ENCODE results near the gene DSCAM. TPM values are rescaled to one million over a fixed set of nuclear protein-coding genes. Genes with fewer than 3 reads are reported as not detected.

Gene DSCAM
- total and polyA plus RNA-seq, 2 experiments from 2014 or later = not detected

- in situ Hi-C loops (cut with MboI) = no loop called here
- Histone ChIP-seq H3F3A (ENCODE audit: insufficient read depth) (no peaks in the 10 kb centered on the region), H3K27ac (no peak overlapping the region), H3K36me3 (ENCODE audit: low read depth) (no peaks in the 10 kb centered on the region), H2AFZ (no peak overlapping the region), H3K9me2 (ENCODE audit: insufficient read depth) (no peaks in the 10 kb centered on the region), H3K4me1 (ENCODE audit: insufficient read depth) (no peaks in the 10 kb centered on the region), H3K4me2 (ENCODE audit: unreplicated experiment) (no peak overlapping the region), H3K9me3 (ENCODE audit: low read depth) (no peaks in the 10 kb centered on the region), H3K79me2 (ENCODE audit: insufficient read depth) (no peaks in the 10 kb centered on the region), H3K27me3 (replicated peaks; ENCODE audit: insufficient read depth) (no peaks in the 10 kb centered on the region), H4K20me1 (ENCODE audit: insufficient read depth) (no peaks in the 10 kb centered on the region), H3K4me3 (no peak overlapping the region), H3K9ac (no peak overlapping the region)
- DNase-seq = no peak
- WGBS, 2 experiments (ENCODE audit: low coverage in 1 of 2, low lambda C conversion rate in 2 of 2, missing lambda C conversion rate in 2 of 2) = 15 to 18% methylated on average over 2 of the region's 2 CpGs
- TF ChIP-seq EZH2 (IDR thresholded peaks at IDR 0.05; ENCODE audit: insufficient read depth, poor library complexity, severe bottlenecking) = no peak
Observed at GRCh38 chr21:40471103-40471502, 375.9 kb downstream of the DSCAM start.

GRCh38 chr21:40466893-40467483, 380.0 kb downstream of the DSCAM start:
- TF ChIP-seq EZH2 (IDR thresholded peaks at IDR 0.05; ENCODE audit: insufficient read depth, poor library complexity, severe bottlenecking) (no peak), EZH2phosphoT487 (IDR thresholded peaks at IDR 0.05; ENCODE audit: insufficient read depth, low read depth) (no peak)
- no peak overlapping the region for H3K27ac ChIP-seq
- 23 to 39% methylated on average over 1 of the region's 1 CpG for WGBS, 2 experiments (ENCODE audit: low coverage in 1 of 2, low lambda C conversion rate in 2 of 2, missing lambda C conversion rate in 2 of 2)
- H3K36me3 ChIP-seq (ENCODE audit: low read depth) = no peaks in the 10 kb centered on the region
- H3K4me2 ChIP-seq (ENCODE audit: unreplicated experiment) = no peak overlapping the region
- no peaks in the 10 kb centered on the region for H3K27me3 ChIP-seq (replicated peaks; ENCODE audit: insufficient read depth)
- no peak overlapping the region for H3K4me3 ChIP-seq
- H4K20me1 ChIP-seq (ENCODE audit: insufficient read depth) = no peaks in the 10 kb centered on the region
- H3K4me1 ChIP-seq (ENCODE audit: insufficient read depth) = no peaks in the 10 kb centered on the region
- no peak overlapping the region for H2AFZ ChIP-seq
- in situ Hi-C loops (cut with MboI) = no loop called here
- no peaks in the 10 kb centered on the region for H3K79me2 ChIP-seq (ENCODE audit: insufficient read depth)
- no peak for DNase-seq
- no peak overlapping the region for H3K9ac ChIP-seq
- H3K9me2 ChIP-seq (ENCODE audit: insufficient read depth) = no peaks in the 10 kb centered on the region
- no peaks in the 10 kb centered on the region for H3F3A ChIP-seq (ENCODE audit: insufficient read depth)
- no peaks in the 10 kb centered on the region for H3K9me3 ChIP-seq (ENCODE audit: low read depth)

DNA sequence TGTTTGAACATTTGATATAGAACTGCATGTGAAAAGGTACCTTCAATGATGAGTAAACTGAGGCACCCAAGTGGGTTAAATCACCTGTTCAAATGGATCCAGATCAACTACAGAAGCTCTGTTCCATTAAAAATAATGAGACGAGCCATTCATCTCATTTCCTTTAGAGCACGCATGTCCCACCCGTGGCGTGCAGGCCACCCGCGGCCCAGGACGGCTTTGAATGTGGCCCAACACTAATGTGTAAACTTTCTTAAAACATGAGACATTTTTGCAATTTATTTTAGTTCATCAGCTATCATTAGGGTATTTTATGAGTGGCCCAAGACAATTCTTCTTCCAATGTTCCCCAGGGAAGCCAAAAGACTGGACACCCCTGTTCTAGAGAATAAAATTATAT, 381.6 kb downstream of the DSCAM start:
- H3K4me1 ChIP-seq (ENCODE audit: insufficient read depth) = no peaks in the 10 kb centered on the region
- no peaks in the 10 kb centered on the region for H3K36me3 ChIP-seq (ENCODE audit: low read depth)
- no peak overlapping the region for H3K9ac ChIP-seq
- H2AFZ ChIP-seq = no peak overlapping the region
- H3K4me2 ChIP-seq (ENCODE audit: unreplicated experiment) = no peak overlapping the region
- H4K20me1 ChIP-seq (ENCODE audit: insufficient read depth) = no peaks in the 10 kb centered on the region
- no peaks in the 10 kb centered on the region for H3K9me2 ChIP-seq (ENCODE audit: insufficient read depth)
- 61 to 62% methylated on average over 7 of the region's 7 CpGs for WGBS, 2 experiments (ENCODE audit: low coverage in 1 of 2, low lambda C conversion rate in 2 of 2, missing lambda C conversion rate in 2 of 2)
- no peak for TF ChIP-seq EZH2phosphoT487 (IDR thresholded peaks at IDR 0.05; ENCODE audit: insufficient read depth, low read depth)
- no peak for TF ChIP-seq EZH2 (IDR thresholded peaks at IDR 0.05; ENCODE audit: insufficient read depth, poor library complexity, severe bottlenecking)
- no peaks in the 10 kb centered on the region for H3F3A ChIP-seq (ENCODE audit: insufficient read depth)
- no peaks in the 10 kb centered on the region for H3K9me3 ChIP-seq (ENCODE audit: low read depth)
- in situ Hi-C loops (cut with MboI) = no loop called here
- H3K79me2 ChIP-seq (ENCODE audit: insufficient read depth) = no peaks in the 10 kb centered on the region
- no peak for DNase-seq
- H3K4me3 ChIP-seq = no peak overlapping the region
- no peaks in the 10 kb centered on the region for H3K27me3 ChIP-seq (replicated peaks; ENCODE audit: insufficient read depth)
- H3K27ac ChIP-seq = no peak overlapping the region

- Histone ChIP-seq H3K36me3 (ENCODE audit: low read depth) (no peaks in the 10 kb centered on the region), H4K20me1 (ENCODE audit: insufficient read depth) (no peaks in the 10 kb centered on the region), H3F3A (ENCODE audit: insufficient read depth) (no peaks in the 10 kb centered on the region), H2AFZ (no peak overlapping the region), H3K27ac (no peak overlapping the region), H3K9ac (no peak overlapping the region), H3K79me2 (ENCODE audit: insufficient read depth) (no peaks in the 10 kb centered on the region), H3K27me3 (replicated peaks; ENCODE audit: insufficient read depth) (no peaks in the 10 kb centered on the region), H3K9me3 (ENCODE audit: low read depth) (no peaks in the 10 kb centered on the region), H3K4me2 (ENCODE audit: unreplicated experiment) (no peak overlapping the region), H3K9me2 (ENCODE audit: insufficient read depth) (no peaks in the 10 kb centered on the region), H3K4me1 (ENCODE audit: insufficient read depth) (no peaks in the 10 kb centered on the region), H3K4me3 (no peak overlapping the region)
- WGBS, 2 experiments (ENCODE audit: low coverage in 1 of 2, low lambda C conversion rate in 2 of 2, missing lambda C conversion rate in 2 of 2) = 21 to 51% methylated on average over 2 of the region's 2 CpGs
- no peak for DNase-seq
- in situ Hi-C loops (cut with MboI) = no loop called here
- TF ChIP-seq EZH2phosphoT487 (IDR thresholded peaks at IDR 0.05; ENCODE audit: insufficient read depth, low read depth) (no peak), EZH2 (IDR thresholded peaks at IDR 0.05; ENCODE audit: insufficient read depth, poor library complexity, severe bottlenecking) (no peak)
Observed at GRCh38 chr21:40463176-40463575, 383.8 kb downstream of the DSCAM start.

DNA sequence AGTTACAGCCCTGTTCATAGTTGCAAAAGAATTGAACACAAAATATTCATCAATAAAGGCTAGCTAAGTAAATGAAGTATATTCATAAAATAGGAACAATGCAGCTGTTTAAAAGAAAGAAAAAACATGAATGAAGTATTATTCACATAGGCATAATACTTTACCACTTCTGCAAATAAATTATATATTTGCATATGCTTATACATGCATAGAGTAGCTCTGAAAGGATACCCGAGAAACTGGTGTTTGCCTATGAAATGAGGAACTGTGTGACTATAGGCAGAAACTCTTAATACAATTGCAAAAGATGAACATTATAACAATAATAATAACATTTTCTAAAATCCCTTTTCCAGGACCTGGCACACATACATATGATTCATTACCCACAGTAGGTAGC, 385.9 kb downstream of the DSCAM start:
- Histone ChIP-seq H3K9me2 (ENCODE audit: insufficient read depth) (no peaks in the 10 kb centered on the region), H3K9me3 (ENCODE audit: low read depth) (peaks cover 8% of the 10 kb centered on the region), H3K4me1 (ENCODE audit: insufficient read depth) (no peaks in the 10 kb centered on the region), H3K27me3 (replicated peaks; ENCODE audit: insufficient read depth) (no peaks in the 10 kb centered on the region), H3K4me2 (ENCODE audit: unreplicated experiment) (no peak overlapping the region), H3F3A (ENCODE audit: insufficient read depth) (no peaks in the 10 kb centered on the region), H3K36me3 (ENCODE audit: low read depth) (no peaks in the 10 kb centered on the region), H3K9ac (no peak overlapping the region), H3K79me2 (ENCODE audit: insufficient read depth) (no peaks in the 10 kb centered on the region), H3K4me3 (no peak overlapping the region), H3K27ac (no peak overlapping the region), H2AFZ (no peak overlapping the region), H4K20me1 (ENCODE audit: insufficient read depth) (no peaks in the 10 kb centered on the region)
- no peak for TF ChIP-seq EZH2phosphoT487 (IDR thresholded peaks at IDR 0.05; ENCODE audit: insufficient read depth, low read depth)
- in situ Hi-C loops (cut with MboI) = no loop called here
- no peak for DNase-seq
- 13% methylated on average over 1 of the region's 1 CpG for WGBS, 2 experiments (ENCODE audit: low coverage in 1 of 2, low lambda C conversion rate in 2 of 2, missing lambda C conversion rate in 2 of 2)
